OCI-LY7 (cell line): ENCODE data around the gene PTCRA.

Experiments used
- EZH2phosphoT487 ChIP-seq: fragments of 200-600 bp; sonication (generic); IDR thresholded peaks from 2 replicates; pipeline ENCODE4 v1.6.1; 2018; ENCODE audit warnings: low read depth, borderline replicate concordance, mild to moderate bottlenecking, mixed run types, antibody characterized with exemption, low read length, moderate library complexity, mixed read lengths
- TF ChIP-seq, protein P1 (sequence below): fragments of 200-600 bp; sonication (generic); conservative IDR thresholded peaks from 2 replicates; pipeline ENCODE4 v1.5.1; 2014; ENCODE audit warnings: mild to moderate bottlenecking, antibody characterized with exemption, low read length, moderate library complexity, mixed read lengths

DNA sequence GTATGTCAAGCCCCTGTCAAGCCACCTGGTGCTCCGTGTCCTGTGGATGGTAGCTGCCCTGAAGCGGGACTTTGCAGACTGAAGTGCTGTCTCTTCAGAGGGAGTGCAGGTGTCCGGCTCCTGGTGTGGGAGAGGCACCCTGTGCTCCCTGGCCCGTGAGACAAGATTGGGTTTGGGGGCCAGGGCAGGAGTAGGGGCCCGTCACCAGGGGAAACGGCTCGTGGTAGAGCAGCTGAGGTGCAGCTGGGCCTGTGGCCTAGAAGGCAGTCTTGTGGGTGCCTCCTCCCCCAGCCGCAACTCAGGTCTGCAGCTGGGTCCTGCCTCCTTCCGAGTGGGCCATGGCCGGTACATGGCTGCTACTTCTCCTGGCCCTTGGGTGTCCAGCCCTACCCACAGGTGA is at the start of gene PTCRA:
- TF ChIP-seq, protein P1, sequence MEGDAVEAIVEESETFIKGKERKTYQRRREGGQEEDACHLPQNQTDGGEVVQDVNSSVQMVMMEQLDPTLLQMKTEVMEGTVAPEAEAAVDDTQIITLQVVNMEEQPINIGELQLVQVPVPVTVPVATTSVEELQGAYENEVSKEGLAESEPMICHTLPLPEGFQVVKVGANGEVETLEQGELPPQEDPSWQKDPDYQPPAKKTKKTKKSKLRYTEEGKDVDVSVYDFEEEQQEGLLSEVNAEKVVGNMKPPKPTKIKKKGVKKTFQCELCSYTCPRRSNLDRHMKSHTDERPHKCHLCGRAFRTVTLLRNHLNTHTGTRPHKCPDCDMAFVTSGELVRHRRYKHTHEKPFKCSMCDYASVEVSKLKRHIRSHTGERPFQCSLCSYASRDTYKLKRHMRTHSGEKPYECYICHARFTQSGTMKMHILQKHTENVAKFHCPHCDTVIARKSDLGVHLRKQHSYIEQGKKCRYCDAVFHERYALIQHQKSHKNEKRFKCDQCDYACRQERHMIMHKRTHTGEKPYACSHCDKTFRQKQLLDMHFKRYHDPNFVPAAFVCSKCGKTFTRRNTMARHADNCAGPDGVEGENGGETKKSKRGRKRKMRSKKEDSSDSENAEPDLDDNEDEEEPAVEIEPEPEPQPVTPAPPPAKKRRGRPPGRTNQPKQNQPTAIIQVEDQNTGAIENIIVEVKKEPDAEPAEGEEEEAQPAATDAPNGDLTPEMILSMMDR: no peak
- TF ChIP-seq EZH2phosphoT487: no peak
